GM19238 (cell line): ENCODE measurements around the gene MED10.
"Not testable (repeated sequence)": the region's sequence is repeated elsewhere in the genome, so short reads cannot be mapped to it uniquely, and the experiment has no call there.

Experiments used
- DNase-seq: peaks from one replicate; pipeline ENCODE4 v3.0.0; 2011; ENCODE audit warnings: low spot score; ENCODE audit not compliant: insufficient read length

The MED10 gene

GRCh38 chr5:6376974-6377520, 1.3 kb downstream of the MED10 start:
- DNase-seq: no peak

- DNase-seq: no peak
Observed at GRCh38 chr5:6373081-6373846, 5.1 kb downstream of the MED10 start.

- no peak for DNase-seq
Observed at GRCh38 chr5:6372251-6373080, 5.9 kb downstream of the MED10 start.

GRCh38 chr5:6371079-6371810, 7.1 kb downstream of the MED10 start:
- no peak for DNase-seq

GRCh38 chr5:6370580-6370979, 7.8 kb downstream of the MED10 start:
- DNase-seq: no peak

- no peak for DNase-seq
Observed at GRCh38 chr5:6365977-6366590, 12.3 kb downstream of the MED10 start.

GRCh38 chr5:6365142-6365976, 13.0 kb downstream of the MED10 start:
- no peak for DNase-seq

GRCh38 chr5:6363454-6364011, 14.8 kb downstream of the MED10 start:
- DNase-seq: not testable (repeated sequence)

GRCh38 chr5:6362846-6363245, 15.5 kb downstream of the MED10 start:
- DNase-seq: no peak

GRCh38 chr5:6361101-6361500, 17.2 kb downstream of the MED10 start:
- DNase-seq: no peak

- no peak for DNase-seq
Observed at GRCh38 chr5:6360323-6361072, 17.8 kb downstream of the MED10 start.

GRCh38 chr5:6359555-6360322, 18.6 kb downstream of the MED10 start:
- peak; percentile 34 for DNase-seq

GRCh38 chr5:6358434-6358820, 19.9 kb downstream of the MED10 start:
- DNase-seq: no peak

- DNase-seq: not testable (repeated sequence)
Observed at GRCh38 chr5:6357817-6358433, 20.4 kb downstream of the MED10 start.

- DNase-seq: no peak
Observed at GRCh38 chr5:6356578-6357164, 21.7 kb downstream of the MED10 start.

GRCh38 chr5:6355294-6355693, 23.1 kb downstream of the MED10 start:
- no peak for DNase-seq

GRCh38 chr5:6354848-6355247, 23.5 kb downstream of the MED10 start:
- DNase-seq: no peak
